Thyroid gland (tissue), 4 donors: ENCODE results near the gene GRIK5. TPM values are rescaled to one million over a fixed set of nuclear protein-coding genes. Genes with fewer than 3 reads are reported as not detected.

ENCODE experiments used
- DNase-seq, 2 donors: peaks; one replicate each; pipeline ENCODE4 v3.0.0-alpha.2; 2019
- H3K27ac ChIP-seq, 3 donors: fragments of 200-600 bp; sonication (generic); 1 replicate in 2 of 3; 2 replicates in 1 of 3; pipeline ENCODE4 v1.5.1; 2016 to 2019; ENCODE audit warnings: mild to moderate bottlenecking in 1 of 3, moderate library complexity in 1 of 3
- H3K27me3 ChIP-seq: fragments of 200-600 bp; sonication (generic); one replicate; pipeline ENCODE4 v1.5.1; 2019
- H3K36me3 ChIP-seq, 2 donors: fragments of 200-600 bp; sonication (generic); one replicate each; pipeline ENCODE4 v1.5.1; 2016 to 2019
- H3K4me1 ChIP-seq, 2 donors: fragments of 200-600 bp; sonication (generic); one replicate each; pipeline ENCODE4 v1.5.1; 2017 to 2019
- H3K4me3 ChIP-seq, 3 donors: fragments of 200-600 bp; sonication (generic); replicated peaks in 1 of 3; 1 replicate in 2 of 3; 2 replicates in 1 of 3; pipeline ENCODE4 v1.5.1; 2016; ENCODE audit warnings: mild to moderate bottlenecking in 1 of 3
- H3K9me3 ChIP-seq: fragments of 200-600 bp; sonication (generic); one replicate; pipeline ENCODE4 v1.5.1; 2017
- POLR2A ChIP-seq, 2 donors: fragments of 450-650 bp; IDR thresholded peaks; one replicate each; pipeline ENCODE4 v1.6.1; 2017; ENCODE audit warnings: antibody characterized with exemption in 2 of 2, mild to moderate bottlenecking in 2 of 2, moderate library complexity in 1 of 2
- WGBS, 2 donors: methylation state at CpG; one replicate each; pipeline ENCODE4 v1.1.5; 2017; 5-methylcytosine and 5-hydroxymethylcytosine counted together
- intact Hi-C: fragments of 100-400 bp; cut with DNase I; formaldehyde crosslinking; loops from one replicate; pipeline ENCODE4 v1.15.1; 2023
- total RNA-seq, 4 donors: library from RNA; depleted of rRNA; stranded (reverse); fragments of >200 nt; gene quantifications; one replicate each; pipeline ENCODE4 v1.2.3, GENCODE V29; 2016
- TF ChIP-seq, protein P1 (sequence below), 6 experiments: fragments of 200-600 bp in 3 of 6; fragments of 450-650 bp in 3 of 6; sonication (generic) in 3 of 6; IDR thresholded peaks; one replicate each; pipeline ENCODE4 v1.5.1; 2016 to 2019; ENCODE audit warnings: antibody characterized with exemption in 6 of 6, mild to moderate bottlenecking in 2 of 6, inconsistent platforms in 1 of 6, moderate library complexity in 1 of 6

Gene GRIK5
- total RNA-seq, 4 donors from 2014 or later, result 12.0 to 24.2 (median 20.1) TPM

DNA sequence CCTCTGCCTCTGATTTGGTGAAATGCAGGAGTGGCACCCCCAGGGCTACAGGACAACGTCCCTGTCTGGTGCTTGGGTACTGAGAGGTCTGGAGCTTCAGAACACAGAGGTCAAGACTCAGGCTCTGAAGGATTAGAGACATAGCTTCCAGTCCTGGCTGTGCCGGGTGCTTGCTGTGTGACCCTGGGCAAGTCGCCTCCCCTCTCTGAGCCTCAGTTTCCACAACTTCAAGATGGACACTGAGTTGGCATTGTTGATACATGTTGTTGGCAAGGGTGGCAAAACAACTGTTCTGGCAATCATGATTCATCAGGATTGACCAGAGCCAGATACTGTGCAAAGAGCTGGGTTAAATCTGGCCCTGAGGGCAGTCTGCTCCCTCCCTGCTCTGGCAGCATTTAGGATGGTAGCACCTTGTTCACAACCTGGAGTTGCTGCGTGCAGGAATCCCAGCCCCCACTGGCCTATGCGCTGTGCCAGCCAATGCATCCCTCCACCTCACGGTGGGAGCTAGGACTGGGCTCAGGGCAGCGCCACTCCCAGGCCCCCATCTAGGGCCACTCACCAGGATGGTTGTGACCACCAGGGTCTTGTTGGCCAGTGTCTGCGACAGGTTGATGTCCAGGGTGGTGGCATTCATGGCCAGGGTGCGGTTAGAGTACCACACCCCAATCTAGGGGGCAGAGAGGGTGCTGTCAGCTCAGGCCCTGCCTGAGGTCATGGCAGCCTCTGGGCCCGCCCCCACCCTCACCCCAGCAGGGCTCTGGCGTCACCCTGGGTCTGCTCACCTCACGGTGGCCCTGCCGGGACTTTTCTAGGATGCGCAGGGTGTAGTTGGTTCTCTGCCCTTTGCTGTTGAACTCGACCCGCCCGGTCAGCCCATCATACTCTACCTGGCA lies 16.7 kb downstream of the GRIK5 start:
- H3K4me1 ChIP-seq, result no peaks in the 10 kb centered on the region
- no peak overlapping the region for H3K4me3 ChIP-seq
- DNase-seq, result no peak
- no peaks in the 10 kb centered on the region for H3K27me3 ChIP-seq
- intact Hi-C loops, result no loop called here
- WGBS, 2 donors, result 88 to 91% methylated on average over 9 to 16 of the region's 17 CpGs
- no peak for TF ChIP-seq POLR2A (IDR thresholded peaks at IDR 0.05)
- TF ChIP-seq, protein P1, sequence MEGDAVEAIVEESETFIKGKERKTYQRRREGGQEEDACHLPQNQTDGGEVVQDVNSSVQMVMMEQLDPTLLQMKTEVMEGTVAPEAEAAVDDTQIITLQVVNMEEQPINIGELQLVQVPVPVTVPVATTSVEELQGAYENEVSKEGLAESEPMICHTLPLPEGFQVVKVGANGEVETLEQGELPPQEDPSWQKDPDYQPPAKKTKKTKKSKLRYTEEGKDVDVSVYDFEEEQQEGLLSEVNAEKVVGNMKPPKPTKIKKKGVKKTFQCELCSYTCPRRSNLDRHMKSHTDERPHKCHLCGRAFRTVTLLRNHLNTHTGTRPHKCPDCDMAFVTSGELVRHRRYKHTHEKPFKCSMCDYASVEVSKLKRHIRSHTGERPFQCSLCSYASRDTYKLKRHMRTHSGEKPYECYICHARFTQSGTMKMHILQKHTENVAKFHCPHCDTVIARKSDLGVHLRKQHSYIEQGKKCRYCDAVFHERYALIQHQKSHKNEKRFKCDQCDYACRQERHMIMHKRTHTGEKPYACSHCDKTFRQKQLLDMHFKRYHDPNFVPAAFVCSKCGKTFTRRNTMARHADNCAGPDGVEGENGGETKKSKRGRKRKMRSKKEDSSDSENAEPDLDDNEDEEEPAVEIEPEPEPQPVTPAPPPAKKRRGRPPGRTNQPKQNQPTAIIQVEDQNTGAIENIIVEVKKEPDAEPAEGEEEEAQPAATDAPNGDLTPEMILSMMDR (IDR thresholded peaks at IDR 0.05), result no peak
- peaks cover 0 to 7% of the 10 kb centered on the region in 2 donors for H3K36me3 ChIP-seq
- no peaks in the 10 kb centered on the region for H3K9me3 ChIP-seq
- no peak overlapping the region for H3K27ac ChIP-seq

DNA sequence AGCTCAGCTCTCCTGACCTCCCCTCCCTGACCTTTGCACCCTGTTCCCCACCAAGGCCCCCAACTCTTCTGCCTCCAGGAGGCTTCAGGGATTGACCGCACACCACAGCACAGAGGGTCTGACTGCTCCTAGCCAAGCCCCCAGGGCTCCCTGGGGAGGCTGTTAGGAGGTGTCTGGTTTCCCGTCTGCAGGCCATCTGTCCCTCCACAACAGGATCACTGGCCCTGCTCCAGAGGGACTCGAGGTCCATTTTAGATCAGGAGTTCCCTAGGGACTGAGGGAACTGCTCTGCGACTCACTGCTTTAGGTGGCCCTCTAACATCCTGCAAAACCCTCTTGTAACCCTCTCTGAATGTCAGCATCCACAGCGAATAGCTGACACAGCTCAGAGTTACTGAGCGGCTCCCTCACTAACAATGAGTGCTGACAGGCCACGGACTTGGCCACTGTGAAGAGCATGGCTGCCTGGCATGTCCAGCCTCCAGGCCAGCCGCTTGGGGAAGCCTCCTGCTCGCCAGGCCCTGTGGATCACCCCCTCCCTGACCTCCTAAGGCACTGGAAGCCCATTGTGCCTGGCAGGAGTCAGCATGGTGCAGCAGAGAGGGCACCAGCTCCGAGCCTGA lies 17.7 kb downstream of the GRIK5 start:
- Histone ChIP-seq H3K27me3 (no peaks in the 10 kb centered on the region), H3K4me3 (no peak overlapping the region), H3K9me3 (no peaks in the 10 kb centered on the region), H3K27ac (no peak overlapping the region), H3K36me3 (peaks cover 0 to 7% of the 10 kb centered on the region in 2 donors), H3K4me1 (no peaks in the 10 kb centered on the region)
- TF ChIP-seq, protein P1 (IDR thresholded peaks at IDR 0.05), result no peak
- no peak for TF ChIP-seq POLR2A (IDR thresholded peaks at IDR 0.05)
- DNase-seq, result no peak
- 70 to 85% methylated on average over 7 to 10 of the region's 10 CpGs for WGBS, 2 donors
- intact Hi-C loops, result no loop called here

DNA sequence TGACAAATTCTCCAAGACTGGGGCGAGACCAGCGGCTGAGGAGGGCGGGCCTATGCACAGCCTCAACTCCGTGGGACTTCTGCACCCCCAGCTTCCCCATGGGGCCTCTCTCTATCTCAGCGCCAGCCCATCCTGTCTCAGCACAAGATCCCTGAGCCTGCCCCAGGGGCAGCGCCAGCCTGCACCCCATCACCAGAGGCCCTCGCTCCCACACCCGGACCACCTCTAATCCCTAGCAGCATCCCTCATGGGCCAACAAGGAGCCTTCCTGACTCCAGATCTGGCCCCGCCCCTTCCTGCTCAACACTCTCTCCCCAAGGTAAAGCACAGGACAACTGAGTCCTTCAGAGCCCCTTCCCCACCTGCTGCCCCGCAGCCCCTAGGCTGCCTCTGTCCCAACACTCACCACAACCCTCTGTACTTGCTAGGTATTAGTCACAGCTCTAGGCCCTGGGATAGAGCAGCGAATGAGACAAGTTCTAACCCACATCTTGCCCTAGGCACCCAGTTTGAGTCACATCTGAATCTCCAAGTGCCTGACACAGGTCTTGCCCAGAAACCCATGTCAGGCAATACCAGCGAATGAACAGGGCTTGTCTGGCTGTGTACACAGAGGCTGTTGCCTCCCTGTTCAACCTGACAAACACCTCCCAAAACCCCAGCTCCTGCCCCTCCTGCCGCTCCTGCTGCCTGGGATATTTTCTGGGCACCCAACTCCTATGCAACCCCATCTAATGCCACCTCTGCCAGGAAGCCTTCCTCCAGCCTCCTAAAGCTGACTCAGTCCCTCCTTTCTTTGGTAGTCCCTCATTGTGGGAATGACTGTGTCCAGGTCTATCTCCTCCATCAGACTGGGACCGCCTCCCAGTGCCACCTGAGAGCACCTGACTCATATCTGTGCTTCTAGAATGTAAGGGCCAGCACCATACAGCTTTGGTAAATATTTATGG lies 18.6 kb downstream of the GRIK5 start:
- H3K27ac ChIP-seq, result no peak overlapping the region
- peaks cover 0 to 5% of the 10 kb centered on the region in 2 donors for H3K36me3 ChIP-seq
- 87 to 95% methylated on average over 14 of the region's 14 CpGs for whole genome bisulfite sequencing, 2 donors
- no peaks in the 10 kb centered on the region for H3K27me3 ChIP-seq
- intact Hi-C loops, result no loop called here
- no peaks in the 10 kb centered on the region for H3K9me3 ChIP-seq
- DNase-seq, result no peak
- no peaks in the 10 kb centered on the region for H3K4me1 ChIP-seq
- no peak overlapping the region for H3K4me3 ChIP-seq
- TF ChIP-seq, protein P1 (IDR thresholded peaks at IDR 0.05), result no peak
- no peak for TF ChIP-seq POLR2A (IDR thresholded peaks at IDR 0.05)

DNA sequence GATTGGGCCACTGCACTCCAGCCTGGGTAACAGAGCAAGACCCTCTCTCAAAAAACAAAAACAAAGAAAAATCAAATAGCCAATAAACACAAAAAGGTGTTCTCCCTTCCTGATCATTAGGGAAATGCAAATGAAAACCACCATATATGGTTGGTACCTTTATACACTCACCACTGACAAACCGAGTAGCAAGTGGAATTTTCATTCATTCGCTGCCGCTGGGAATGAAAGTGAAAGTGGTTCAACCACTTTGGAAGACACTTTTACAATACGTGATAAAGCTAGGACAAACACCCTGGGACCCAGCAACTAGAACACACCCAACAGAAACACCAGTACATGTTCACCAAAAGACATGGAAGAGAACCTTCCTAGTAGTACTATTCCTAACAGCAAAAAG lies 21.0 kb downstream of the GRIK5 start:
- Histone ChIP-seq H3K4me1 (no peaks in the 10 kb centered on the region), H3K36me3 (no peaks in the 10 kb centered on the region), H3K9me3 (no peaks in the 10 kb centered on the region), H3K4me3 (no peak overlapping the region), H3K27ac (no peak overlapping the region), H3K27me3 (no peaks in the 10 kb centered on the region)
- intact Hi-C loops, result no loop called here
- TF ChIP-seq POLR2A (IDR thresholded peaks at IDR 0.05), result no peak
- TF ChIP-seq, protein P1 (IDR thresholded peaks at IDR 0.05), result no peak
- WGBS, 2 donors, result 55 to 64% methylated on average over 4 of the region's 4 CpGs
- DNase-seq, result no peak
